Effector memory CD8-positive, alpha-beta T cell (primary cell): ENCODE measurements around the gene PARD3B.

Source experiments
- ATAC-seq: fragments of 150-1000 bp; cut with Tn5 transposase; replicated peaks from 2 replicates; pipeline ENCODE4 v1.10.0; 2021; ENCODE audit warnings: mild to moderate bottlenecking, moderate library complexity
- DNase-seq, 3 experiments: peaks; one replicate each; pipeline ENCODE4 v3.0.0; 2021
- H3K27ac Mint-ChIP-seq, 2 donors: one replicate each; pipeline ENCODE4 v1.8.0; 2022; ENCODE audit warnings: mild to moderate bottlenecking in 2 of 2, mixed read lengths in 2 of 2, moderate library complexity in 2 of 2
- H3K27me3 Mint-ChIP-seq, 2 donors: one replicate each; pipeline ENCODE4 v1.8.0; 2022; ENCODE audit warnings: mixed read lengths in 2 of 2
- H3K36me3 Mint-ChIP-seq: one replicate; pipeline ENCODE4 v1.8.0; 2022; ENCODE audit warnings: mild to moderate bottlenecking, moderate library complexity, mixed read lengths; ENCODE audit not compliant: insufficient read depth
- H3K4me1 Mint-ChIP-seq, 2 donors: one replicate each; pipeline ENCODE4 v1.8.0; 2022; ENCODE audit warnings: low read depth in 2 of 2, mixed read lengths in 2 of 2
- H3K4me3 Mint-ChIP-seq, 2 donors: one replicate each; pipeline ENCODE4 v1.8.0; 2022; ENCODE audit warnings: mild to moderate bottlenecking in 2 of 2, mixed read lengths in 2 of 2, moderate library complexity in 2 of 2
- H3K9me3 Mint-ChIP-seq, 2 donors: one replicate each; pipeline ENCODE4 v1.8.0; 2022; ENCODE audit warnings: mixed read lengths in 2 of 2

The PARD3B gene

DNA sequence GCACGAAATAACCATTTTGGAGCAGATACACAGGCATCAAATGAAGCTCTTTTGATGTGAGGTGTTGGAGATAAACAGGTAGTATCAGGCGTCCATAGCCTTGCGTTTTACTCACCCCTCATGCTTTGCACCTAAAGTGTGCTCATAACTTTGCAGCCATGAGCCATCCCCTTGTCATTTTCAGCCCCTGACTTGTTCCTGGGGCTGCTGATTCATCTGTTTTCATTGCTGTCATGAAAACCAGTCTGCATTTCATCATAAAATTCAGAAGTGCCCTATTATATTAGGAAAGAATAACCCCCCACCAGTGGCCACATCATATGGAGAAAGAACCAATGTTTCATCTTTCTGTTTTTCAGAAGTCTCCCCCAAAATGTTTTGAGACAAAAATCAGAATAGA lies 807.3 kb downstream of the PARD3B start:
- H3K27me3 Mint-ChIP-seq, result no peaks in the 10 kb centered on the region
- no peak overlapping the region for H3K27ac Mint-ChIP-seq
- no peak overlapping the region for H3K4me3 Mint-ChIP-seq
- H3K9me3 Mint-ChIP-seq, result peaks cover 4 to 6% of the 10 kb centered on the region in 2 donors
- ATAC-seq (no peak), DNase-seq (no peak)
- no peaks in the 10 kb centered on the region for H3K4me1 Mint-ChIP-seq
- H3K36me3 Mint-ChIP-seq, result peaks cover 3% of the 10 kb centered on the region

GRCh38 chr2:205357732-205358131 lies 812.5 kb downstream of the PARD3B start:
- H3K36me3 Mint-ChIP-seq, result no peaks in the 10 kb centered on the region
- DNase-seq (no peak), ATAC-seq (no peak)
- H3K27ac Mint-ChIP-seq, result no peak overlapping the region
- no peaks in the 10 kb centered on the region for H3K4me1 Mint-ChIP-seq
- H3K4me3 Mint-ChIP-seq, result no peak overlapping the region
- no peaks in the 10 kb centered on the region for H3K27me3 Mint-ChIP-seq
- H3K9me3 Mint-ChIP-seq, result peaks cover 1 to 6% of the 10 kb centered on the region in 2 donors

- Mint-ChIP-seq H3K27me3 (no peaks in the 10 kb centered on the region), H3K4me1 (no peaks in the 10 kb centered on the region), H3K9me3 (peaks cover 1 to 6% of the 10 kb centered on the region in 2 donors), H3K27ac (no peak overlapping the region), H3K4me3 (no peak overlapping the region), H3K36me3 (no peaks in the 10 kb centered on the region)
- DNase-seq (no peak), ATAC-seq (no peak)
Observed at GRCh38 chr2:205358351-205358815, 813.1 kb downstream of the PARD3B start.

GRCh38 chr2:205361272-205361671 lies 816.0 kb downstream of the PARD3B start:
- DNase-seq (no peak), ATAC-seq (no peak)
- Mint-ChIP-seq H3K27me3 (no peaks in the 10 kb centered on the region), H3K4me1 (no peaks in the 10 kb centered on the region), H3K4me3 (no peak overlapping the region), H3K27ac (no peak overlapping the region), H3K36me3 (no peaks in the 10 kb centered on the region), H3K9me3 (peaks cover 0 to 3% of the 10 kb centered on the region in 2 donors)

GRCh38 chr2:205361970-205362369 lies 816.7 kb downstream of the PARD3B start:
- DNase-seq, result no peak
- ATAC-seq, result no peak
- Mint-ChIP-seq H3K27ac (no peak overlapping the region), H3K27me3 (no peaks in the 10 kb centered on the region), H3K36me3 (no peaks in the 10 kb centered on the region), H3K4me3 (no peak overlapping the region), H3K4me1 (no peaks in the 10 kb centered on the region), H3K9me3 (peaks cover 0 to 1% of the 10 kb centered on the region in 2 donors)

DNA sequence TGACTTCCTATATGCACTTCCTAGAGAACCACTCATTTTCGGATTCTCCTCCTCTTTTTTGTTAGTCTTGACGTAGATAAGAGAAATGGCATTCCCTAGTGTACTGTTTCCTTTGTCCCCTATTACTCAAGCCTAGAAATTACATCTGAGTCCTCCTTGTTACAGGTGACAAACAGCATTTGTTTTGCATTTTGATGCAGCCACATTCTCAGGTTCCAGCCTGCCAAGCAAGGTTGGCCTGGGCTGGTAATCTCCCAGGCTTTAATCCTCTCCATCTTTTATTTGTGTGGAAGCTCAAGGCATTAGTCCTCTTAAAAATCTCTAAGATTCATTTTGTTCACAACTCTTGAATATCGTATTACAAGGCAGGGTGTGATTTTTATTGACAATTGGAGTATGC lies 819.0 kb downstream of the PARD3B start:
- Mint-ChIP-seq H3K4me3 (no peak overlapping the region), H3K27ac (no peak overlapping the region), H3K36me3 (no peaks in the 10 kb centered on the region), H3K4me1 (no peaks in the 10 kb centered on the region), H3K27me3 (no peaks in the 10 kb centered on the region), H3K9me3 (peaks cover 0 to 1% of the 10 kb centered on the region in 2 donors)
- ATAC-seq, result no peak
- no peak for DNase-seq

- no peak for ATAC-seq
- peaks cover 0 to 1% of the 10 kb centered on the region in 2 donors for H3K9me3 Mint-ChIP-seq
- H3K36me3 Mint-ChIP-seq, result no peaks in the 10 kb centered on the region
- no peak overlapping the region for H3K27ac Mint-ChIP-seq
- H3K4me3 Mint-ChIP-seq, result no peak overlapping the region
- H3K4me1 Mint-ChIP-seq, result no peaks in the 10 kb centered on the region
- no peaks in the 10 kb centered on the region for H3K27me3 Mint-ChIP-seq
- no peak for DNase-seq
Observed at GRCh38 chr2:205366336-205367060, 821.2 kb downstream of the PARD3B start.

- peaks cover 0 to 1% of the 10 kb centered on the region in 2 donors for H3K9me3 Mint-ChIP-seq
- no peaks in the 10 kb centered on the region for H3K36me3 Mint-ChIP-seq
- no peaks in the 10 kb centered on the region for H3K27me3 Mint-ChIP-seq
- H3K4me3 Mint-ChIP-seq, result no peak overlapping the region
- ATAC-seq (no peak), DNase-seq (no peak)
- H3K27ac Mint-ChIP-seq, result no peak overlapping the region
- no peaks in the 10 kb centered on the region for H3K4me1 Mint-ChIP-seq
Observed at GRCh38 chr2:205367331-205367935, 822.2 kb downstream of the PARD3B start.

- Mint-ChIP-seq H3K4me1 (no peaks in the 10 kb centered on the region), H3K27ac (no peak overlapping the region), H3K36me3 (no peaks in the 10 kb centered on the region), H3K4me3 (no peak overlapping the region), H3K27me3 (no peaks in the 10 kb centered on the region), H3K9me3 (no peaks in the 10 kb centered on the region)
- DNase-seq (no peak), ATAC-seq (no peak)
Observed at GRCh38 chr2:205369813-205370212, 824.5 kb downstream of the PARD3B start.

DNA sequence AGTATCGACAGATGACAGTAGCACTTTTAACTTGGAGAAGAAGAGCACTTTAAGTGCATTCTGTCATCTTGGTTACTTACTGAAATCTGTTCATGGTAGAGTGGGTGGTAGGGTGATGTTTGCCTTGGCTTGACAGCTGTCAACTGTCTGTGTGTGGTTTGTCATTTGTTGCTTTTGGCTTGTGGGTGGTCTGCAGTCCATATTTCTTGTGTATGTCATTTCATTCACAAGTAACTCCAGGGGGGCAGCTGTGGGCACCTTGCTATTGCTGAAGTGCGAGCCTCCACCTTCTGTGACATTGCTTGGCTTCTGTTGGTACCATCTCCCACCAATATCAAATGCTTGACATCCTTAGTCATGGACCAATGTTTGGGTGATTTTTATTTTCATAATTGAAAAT lies 825.5 kb downstream of the PARD3B start:
- no peaks in the 10 kb centered on the region for H3K36me3 Mint-ChIP-seq
- H3K9me3 Mint-ChIP-seq, result no peaks in the 10 kb centered on the region
- ATAC-seq, result no peak
- no peaks in the 10 kb centered on the region for H3K4me1 Mint-ChIP-seq
- DNase-seq, result no peak
- no peaks in the 10 kb centered on the region for H3K27me3 Mint-ChIP-seq
- no peak overlapping the region for H3K4me3 Mint-ChIP-seq
- no peak overlapping the region for H3K27ac Mint-ChIP-seq

DNA sequence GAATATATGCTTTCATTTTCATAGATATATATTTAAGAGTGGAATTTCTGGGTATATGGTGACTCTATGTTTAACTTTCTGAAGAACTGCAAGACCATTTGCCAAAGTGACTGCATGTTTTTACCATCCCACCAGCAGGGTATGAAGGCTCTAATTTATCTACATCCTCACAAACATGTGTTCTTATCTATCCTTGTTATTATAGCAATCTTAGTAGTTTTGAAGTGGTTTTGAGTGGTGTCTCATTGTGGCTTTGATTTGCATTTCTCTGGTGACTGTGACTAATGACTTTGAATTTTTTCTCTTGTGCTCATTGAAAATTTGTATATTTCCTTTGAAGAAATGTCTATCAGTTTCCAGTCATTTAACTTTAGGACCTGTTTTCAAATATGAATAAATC lies 826.9 kb downstream of the PARD3B start:
- Mint-ChIP-seq H3K9me3 (peaks cover 0 to 4% of the 10 kb centered on the region in 2 donors), H3K36me3 (no peaks in the 10 kb centered on the region), H3K27ac (no peak overlapping the region), H3K27me3 (no peaks in the 10 kb centered on the region), H3K4me1 (no peaks in the 10 kb centered on the region), H3K4me3 (no peak overlapping the region)
- DNase-seq (no peak), ATAC-seq (no peak)

DNA sequence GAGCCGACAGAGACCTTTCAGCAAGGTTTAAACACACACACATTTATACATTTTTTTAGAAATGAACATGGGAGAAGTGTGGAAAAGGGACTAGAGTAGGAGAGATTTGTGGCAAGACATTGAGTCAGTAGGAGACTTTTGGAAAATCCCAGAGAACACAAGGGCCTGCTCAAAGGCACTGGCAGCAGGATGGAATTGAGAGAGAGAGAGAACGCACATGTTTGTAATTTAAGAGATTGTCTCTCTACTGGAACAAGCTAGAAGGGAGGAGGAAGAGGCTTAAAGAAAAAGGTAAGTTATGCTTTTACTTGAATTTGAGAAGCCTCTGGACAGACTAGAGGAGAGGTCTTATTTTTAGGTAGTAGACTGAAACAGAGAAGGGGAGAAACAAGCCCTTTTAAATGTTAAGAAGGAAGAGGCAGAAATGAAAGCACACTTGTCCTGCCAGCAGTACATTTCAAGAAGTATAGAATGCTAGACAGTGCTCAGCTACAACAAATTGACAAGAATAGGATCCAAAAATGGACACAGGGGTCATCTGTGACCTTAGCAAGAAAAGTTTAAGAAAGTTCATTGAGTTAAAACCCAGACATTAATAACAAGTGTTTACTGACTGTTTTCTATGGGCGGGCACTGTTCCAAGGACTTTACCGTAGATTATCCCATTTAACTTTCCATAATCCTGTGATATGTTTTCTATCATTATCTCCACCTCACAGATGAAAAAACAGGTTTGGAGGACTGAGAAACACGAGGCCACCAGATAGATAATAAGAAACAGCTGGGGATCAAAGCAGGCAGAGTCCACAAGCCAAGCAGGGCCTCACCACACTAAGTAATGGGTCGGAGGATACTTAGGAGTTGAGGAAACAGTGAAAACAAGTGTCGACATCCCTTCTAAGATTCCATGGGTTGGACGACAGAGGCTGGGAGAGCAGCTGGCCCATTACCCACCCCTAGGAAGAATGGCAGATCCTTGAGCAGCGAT lies 830.5 kb downstream of the PARD3B start:
- Mint-ChIP-seq H3K27ac (no peak overlapping the region), H3K36me3 (no peaks in the 10 kb centered on the region), H3K4me1 (no peaks in the 10 kb centered on the region), H3K9me3 (peaks cover 0 to 4% of the 10 kb centered on the region in 2 donors), H3K27me3 (no peaks in the 10 kb centered on the region), H3K4me3 (no peak overlapping the region)
- DNase-seq, result no peak
- ATAC-seq, result no peak

GRCh38 chr2:205377324-205377723 lies 832.0 kb downstream of the PARD3B start:
- no peak for DNase-seq
- no peak overlapping the region for H3K4me3 Mint-ChIP-seq
- peaks cover 0 to 4% of the 10 kb centered on the region in 2 donors for H3K9me3 Mint-ChIP-seq
- H3K4me1 Mint-ChIP-seq, result no peaks in the 10 kb centered on the region
- ATAC-seq, result no peak
- no peaks in the 10 kb centered on the region for H3K36me3 Mint-ChIP-seq
- H3K27ac Mint-ChIP-seq, result no peak overlapping the region
- H3K27me3 Mint-ChIP-seq, result no peaks in the 10 kb centered on the region
